H9 (cell line): Measurements from ENCODE around the gene TBC1D22A. TPM values are rescaled to one million over a fixed set of nuclear protein-coding genes. Genes with fewer than 3 reads are reported as not detected.

ENCODE experiments used
- DNase-seq: peaks from one replicate; pipeline ENCODE4 v3.0.0-alpha.2; 2017
- H2AFZ ChIP-seq: one replicate; pipeline ENCODE4 v1.6.1; 2013; ENCODE audit warnings: mild to moderate bottlenecking, low read length, control low read depth, moderate library complexity
- H2AK5ac ChIP-seq: 2 replicates; pipeline ENCODE4 v1.6.1; 2013; ENCODE audit warnings: low read length, control low read depth, mixed read lengths; ENCODE audit not compliant: insufficient read length
- H2BK120ac ChIP-seq: one replicate; pipeline ENCODE4 v1.6.1; 2013; ENCODE audit warnings: low read depth, mild to moderate bottlenecking, low read length, control low read depth, inconsistent platforms; ENCODE audit not compliant: poor library complexity, severe bottlenecking
- H2BK12ac ChIP-seq: 2 replicates; pipeline ENCODE4 v1.6.1; 2013; ENCODE audit warnings: low read length, control low read depth, mixed read lengths, low read depth; ENCODE audit not compliant: insufficient read length
- H2BK15ac ChIP-seq: 2 replicates; pipeline ENCODE4 v1.6.1; 2013; ENCODE audit warnings: low read depth, low read length, control low read depth
- H2BK20ac ChIP-seq: one replicate; pipeline ENCODE4 v1.6.1; 2013; ENCODE audit warnings: low read depth, mild to moderate bottlenecking, low read length, control low read depth, inconsistent platforms; ENCODE audit not compliant: poor library complexity, severe bottlenecking
- H2BK5ac ChIP-seq: 2 replicates; pipeline ENCODE4 v1.6.1; 2013; ENCODE audit warnings: low read length, control low read depth, mixed read lengths; ENCODE audit not compliant: insufficient read length
- H3K14ac ChIP-seq: 2 replicates; pipeline ENCODE4 v1.6.1; 2013; ENCODE audit warnings: low read length, control low read depth; ENCODE audit not compliant: insufficient read depth
- H3K18ac ChIP-seq: 2 replicates; pipeline ENCODE4 v1.6.1; 2013; ENCODE audit warnings: low read depth, mild to moderate bottlenecking, mixed read lengths, low read length, control low read depth; ENCODE audit not compliant: insufficient read length
- H3K23ac ChIP-seq: 2 replicates; pipeline ENCODE4 v1.6.1; 2013; ENCODE audit warnings: low read length, control low read depth, mixed read lengths, low read depth; ENCODE audit not compliant: insufficient read length
- H3K23me2 ChIP-seq: 2 replicates; pipeline ENCODE4 v1.6.1; 2013; ENCODE audit warnings: low read depth, mild to moderate bottlenecking, mixed read lengths, low read length, control low read depth; ENCODE audit not compliant: insufficient read length, poor library complexity, severe bottlenecking
- H3K27ac ChIP-seq: 2 replicates; pipeline ENCODE4 v1.5.1; 2013; ENCODE audit warnings: low read length, control low read depth, mixed read lengths, low read depth; ENCODE audit not compliant: insufficient read length
- H3K27me3 ChIP-seq: 2 replicates; pipeline ENCODE4 v1.6.1; 2013; ENCODE audit warnings: low read length, control low read depth, inconsistent platforms; ENCODE audit not compliant: insufficient read depth
- H3K4ac ChIP-seq: 2 replicates; pipeline ENCODE4 v1.6.1; 2013; ENCODE audit warnings: low read depth, mild to moderate bottlenecking, control low read depth, inconsistent platforms, low read length, moderate library complexity
- H3K4me1 ChIP-seq: 2 replicates; pipeline ENCODE4 v1.6.1; 2013; ENCODE audit warnings: low read length, control low read depth, inconsistent platforms; ENCODE audit not compliant: insufficient read depth
- H3K4me2 ChIP-seq: 2 replicates; pipeline ENCODE4 v1.6.1; 2013; ENCODE audit warnings: low read length, control low read depth, mixed read lengths; ENCODE audit not compliant: insufficient read length, insufficient read depth
- H3K56ac ChIP-seq: 2 replicates; pipeline ENCODE4 v1.6.1; 2013; ENCODE audit warnings: low read depth, mild to moderate bottlenecking, mixed read lengths, low read length, control low read depth; ENCODE audit not compliant: insufficient read length
- H3K79me1 ChIP-seq: 2 replicates; pipeline ENCODE4 v1.6.1; 2013; ENCODE audit warnings: low read depth, mild to moderate bottlenecking, moderate library complexity, low read length, control low read depth, inconsistent platforms; ENCODE audit not compliant: insufficient read depth, poor library complexity, severe bottlenecking
- H3K79me2 ChIP-seq: 2 replicates; pipeline ENCODE4 v1.6.1; 2013; ENCODE audit warnings: low read length, control low read depth, inconsistent platforms; ENCODE audit not compliant: insufficient read depth
- H3K9ac ChIP-seq: 2 replicates; pipeline ENCODE4 v1.6.1; 2013; ENCODE audit warnings: low read length, control low read depth, mixed read lengths; ENCODE audit not compliant: insufficient read length; ENCODE audit errors: extremely low read depth
- H3K9me3 ChIP-seq: one replicate; pipeline ENCODE4 v1.6.1; 2013; ENCODE audit warnings: low read depth, low read length, inconsistent platforms; ENCODE audit not compliant: control insufficient read depth
- H3T11ph ChIP-seq: one replicate; pipeline ENCODE4 v1.6.1; 2013; ENCODE audit warnings: mild to moderate bottlenecking, low read length, control low read depth, inconsistent platforms
- H4K20me1 ChIP-seq: one replicate; pipeline ENCODE4 v1.6.1; 2013; ENCODE audit not compliant: control insufficient read depth, insufficient read length, insufficient read depth
- H4K5ac ChIP-seq: 2 replicates; pipeline ENCODE4 v1.6.1; 2013; ENCODE audit warnings: low read depth, mild to moderate bottlenecking, mixed read lengths, low read length, control low read depth; ENCODE audit not compliant: insufficient read length
- H4K8ac ChIP-seq: replicated peaks from 2 replicates; pipeline ENCODE4 v1.6.1; 2013; ENCODE audit warnings: low read length, control low read depth, mixed read lengths, low read depth; ENCODE audit not compliant: insufficient read length
- H4K91ac ChIP-seq: 2 replicates; pipeline ENCODE4 v1.6.1; 2013; ENCODE audit warnings: low read depth, mild to moderate bottlenecking, moderate library complexity, mixed read lengths, low read length, control low read depth; ENCODE audit not compliant: insufficient read length
- H3K27ac Mint-ChIP-seq, 3 experiments: 2 replicates in 2 of 3; 3 replicates in 1 of 3; pipeline ENCODE4 v1.8.0; 2020 to 2021; ENCODE audit warnings: mixed read lengths in 3 of 3, mild to moderate bottlenecking in 1 of 3, moderate library complexity in 1 of 3
- H3K27me3 Mint-ChIP-seq: 2 replicates; pipeline ENCODE4 v1.8.0; 2021; ENCODE audit warnings: low read depth, mild to moderate bottlenecking, moderate library complexity, mixed read lengths
- H3K36me3 Mint-ChIP-seq, 3 experiments: 2 replicates in 2 of 3; 3 replicates in 1 of 3; pipeline ENCODE4 v1.8.0; 2020 to 2021; ENCODE audit warnings: low read depth in 3 of 3, mixed read lengths in 3 of 3; ENCODE audit not compliant: insufficient read depth in 1 of 3
- H3K4me1 Mint-ChIP-seq, 2 experiments: 2 replicates each; pipeline ENCODE4 v1.8.0; 2020; ENCODE audit warnings: mixed read lengths in 2 of 2
- H3K4me3 Mint-ChIP-seq, 2 experiments: 2 replicates in 1 of 2; 3 replicates in 1 of 2; pipeline ENCODE4 v1.8.0; 2020 to 2021; ENCODE audit warnings: mild to moderate bottlenecking in 2 of 2, mixed read lengths in 2 of 2, moderate library complexity in 1 of 2
- H3K9me3 Mint-ChIP-seq, 2 experiments: 2 replicates in 1 of 2; 3 replicates in 1 of 2; pipeline ENCODE4 v1.8.0; 2020; ENCODE audit warnings: mild to moderate bottlenecking in 2 of 2, mixed read lengths in 2 of 2, moderate library complexity in 1 of 2
- WGBS: extraction: QIAGEN DNeasy Blood & Tissue Kit; methylation state at CpG from one replicate; pipeline ENCODE4 v1.1.7; 2013; ENCODE audit warnings: missing lambda C conversion rate, low lambda C conversion rate, mixed read lengths; ENCODE audit not compliant: insufficient read length; ENCODE audit errors: extremely low coverage; 5-methylcytosine and 5-hydroxymethylcytosine counted together
- total RNA-seq: library from RNA; stranded (reverse); gene quantifications from 2 replicates; pipeline ENCODE4 v1.2.1, GENCODE V29; 2021
- TF ChIP-seq, protein P1 (sequence below): fragments of 200-600 bp; sonication (generic); conservative IDR thresholded peaks from 3 replicates; pipeline ENCODE4 v1.8.0; 2021; ENCODE audit warnings: antibody characterized with exemption, mild to moderate bottlenecking

Gene TBC1D22A
- total RNA-seq, 1 experiment from 2014 or later, result 20.8 TPM

DNA sequence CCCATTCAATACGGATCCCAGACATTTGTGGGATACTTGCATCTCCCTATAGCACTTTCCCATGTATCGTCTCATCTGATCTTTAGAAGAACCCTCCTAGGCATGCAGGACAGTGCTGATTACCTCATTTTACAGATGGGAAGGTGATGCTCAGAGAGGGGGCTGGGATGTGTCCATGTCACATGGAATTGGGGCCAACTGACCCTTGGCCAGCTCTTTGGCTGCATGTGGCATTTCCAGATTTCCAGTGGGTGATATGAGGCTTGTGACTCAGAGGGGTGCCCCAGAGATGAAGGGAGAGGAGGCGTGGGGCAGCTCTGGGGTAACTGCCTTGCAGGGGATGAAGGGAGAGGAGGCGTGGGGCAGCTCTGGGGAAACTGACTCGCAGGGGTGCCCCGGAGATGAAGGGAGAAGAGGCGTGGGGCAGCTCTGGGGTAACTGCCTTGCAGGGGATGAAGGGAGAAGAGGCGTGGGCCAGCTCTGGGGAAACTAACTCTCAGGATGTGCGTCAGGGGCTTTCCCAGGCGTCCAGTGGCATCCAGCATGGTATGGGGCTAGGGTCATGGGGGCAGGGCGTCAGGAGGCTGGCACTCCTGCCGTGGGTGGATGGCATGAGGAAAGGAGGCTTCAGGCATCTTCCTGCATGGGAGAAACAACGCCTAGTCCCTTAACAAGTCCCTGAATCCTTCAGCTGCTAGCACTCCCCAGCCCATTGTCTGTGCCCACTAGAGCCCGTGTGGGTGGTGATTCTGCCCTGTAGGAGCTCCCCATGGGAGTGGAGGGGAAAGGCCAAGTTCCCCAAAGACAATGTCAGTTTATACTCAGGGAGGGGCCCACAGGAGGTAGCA is 12.5 kb upstream of the TBC1D22A start:
- H3K4me3 Mint-ChIP-seq, result no peak overlapping the region; a peak in 1 of 5 replicates
- no peak overlapping the region for H3K4me2 ChIP-seq
- H3K4ac ChIP-seq, result no peak overlapping the region
- H3K27ac ChIP-seq, result no peak overlapping the region
- no peak overlapping the region; a peak in 1 of 7 replicates for H3K27ac Mint-ChIP-seq
- peaks cover 45% of the 10 kb centered on the region for H3K27me3 Mint-ChIP-seq
- H3K14ac ChIP-seq, result no peak overlapping the region
- H3K23ac ChIP-seq, result no peak overlapping the region
- TF ChIP-seq, protein P1, sequence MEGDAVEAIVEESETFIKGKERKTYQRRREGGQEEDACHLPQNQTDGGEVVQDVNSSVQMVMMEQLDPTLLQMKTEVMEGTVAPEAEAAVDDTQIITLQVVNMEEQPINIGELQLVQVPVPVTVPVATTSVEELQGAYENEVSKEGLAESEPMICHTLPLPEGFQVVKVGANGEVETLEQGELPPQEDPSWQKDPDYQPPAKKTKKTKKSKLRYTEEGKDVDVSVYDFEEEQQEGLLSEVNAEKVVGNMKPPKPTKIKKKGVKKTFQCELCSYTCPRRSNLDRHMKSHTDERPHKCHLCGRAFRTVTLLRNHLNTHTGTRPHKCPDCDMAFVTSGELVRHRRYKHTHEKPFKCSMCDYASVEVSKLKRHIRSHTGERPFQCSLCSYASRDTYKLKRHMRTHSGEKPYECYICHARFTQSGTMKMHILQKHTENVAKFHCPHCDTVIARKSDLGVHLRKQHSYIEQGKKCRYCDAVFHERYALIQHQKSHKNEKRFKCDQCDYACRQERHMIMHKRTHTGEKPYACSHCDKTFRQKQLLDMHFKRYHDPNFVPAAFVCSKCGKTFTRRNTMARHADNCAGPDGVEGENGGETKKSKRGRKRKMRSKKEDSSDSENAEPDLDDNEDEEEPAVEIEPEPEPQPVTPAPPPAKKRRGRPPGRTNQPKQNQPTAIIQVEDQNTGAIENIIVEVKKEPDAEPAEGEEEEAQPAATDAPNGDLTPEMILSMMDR, result no peak
- no peaks in the 10 kb centered on the region for H3K4me1 ChIP-seq
- no peak overlapping the region for H2BK20ac ChIP-seq
- no peak overlapping the region for H2AFZ ChIP-seq
- peaks cover 2 to 7% of the 10 kb centered on the region in 2 experiments for H3K9me3 Mint-ChIP-seq
- H3T11ph ChIP-seq, result no peak overlapping the region
- no peaks in the 10 kb centered on the region for H3K79me2 ChIP-seq
- H3K79me1 ChIP-seq, result no peaks in the 10 kb centered on the region
- no peaks in the 10 kb centered on the region for H3K9me3 ChIP-seq
- DNase-seq, result no peak
- no peak overlapping the region for H2BK15ac ChIP-seq
- H4K8ac ChIP-seq, result no peak overlapping the region
- peaks cover 1 to 5% (median 3%) of the 10 kb centered on the region in 3 experiments; a peak in 2 of 7 replicates for H3K36me3 Mint-ChIP-seq
- H2BK5ac ChIP-seq, result no peak overlapping the region
- no CpG with 5 or more reads among the region's 14 CpGs for WGBS
- no peak overlapping the region for H4K91ac ChIP-seq
- H4K5ac ChIP-seq, result no peak overlapping the region
- H3K18ac ChIP-seq, result no peak overlapping the region
- no peak overlapping the region for H2BK120ac ChIP-seq
- no peaks in the 10 kb centered on the region for H3K23me2 ChIP-seq
- H4K20me1 ChIP-seq, result no peaks in the 10 kb centered on the region
- no peaks in the 10 kb centered on the region for H3K27me3 ChIP-seq
- no peaks in the 10 kb centered on the region for H3K4me1 Mint-ChIP-seq
- H2BK12ac ChIP-seq, result no peak overlapping the region
- H3K56ac ChIP-seq, result no peak overlapping the region
- H3K9ac ChIP-seq, result no peak overlapping the region
- H2AK5ac ChIP-seq, result no peak overlapping the region
